ENCODE measurements around the gene GALNT17. TPM values are rescaled to one million over a fixed set of nuclear protein-coding genes. Genes with fewer than 3 reads are reported as not detected.

Gene GALNT17
- total and polyA plus RNA-seq, 3 experiments from 2014 or later: not detected

GRCh38 chr7:71384094-71384493, 252.2 kb downstream of the GALNT17 start:
- peaks cover 0 to 4% of the 10 kb centered on the region in 2 donors for H3K27me3 Mint-ChIP-seq
- CTCF ChIA-PET: no interaction called here

GRCh38 chr7:71385330-71385729, 253.4 kb downstream of the GALNT17 start:
- H3K4me1 Mint-ChIP-seq: no peaks in the 10 kb centered on the region
- ChIA-PET CTCF (no interaction called here), POLR2A (no interaction called here)
- Histone ChIP-seq H3K27me3 (ENCODE audit: insufficient read depth, low read length, poor library complexity, severe bottlenecking) (no peaks in the 10 kb centered on the region), H3K4me1 (ENCODE audit: insufficient read depth, low read length) (no peaks in the 10 kb centered on the region), H3K27ac (ENCODE audit: low read depth, low read length) (no peak overlapping the region), H3K4me3 (ENCODE audit: low read length) (no peak overlapping the region), H3K36me3 (ENCODE audit: insufficient read depth, low read length) (no peaks in the 10 kb centered on the region), H3K9me3 (ENCODE audit: low read length) (no peaks in the 10 kb centered on the region)
- H3K27me3 Mint-ChIP-seq: peaks cover 0 to 3% of the 10 kb centered on the region in 2 donors
- no peak for DNase-seq
- no peaks in the 10 kb centered on the region for H3K36me3 Mint-ChIP-seq
- H3K27ac Mint-ChIP-seq: no peak overlapping the region
- no peak overlapping the region for H3K4me3 Mint-ChIP-seq
- H3K9me3 Mint-ChIP-seq: peaks cover 0 to 21% (median 11%) of the 10 kb centered on the region in 5 donors

More at GRCh38 chr7:71384094-71384493, 252.2 kb downstream of the GALNT17 start:
- DNase-seq: no peak
- Mint-ChIP-seq H3K4me3 (no peak overlapping the region), H3K27ac (no peak overlapping the region), H3K9me3 (peaks cover 9 to 30% (median 17%) of the 10 kb centered on the region in 5 donors), H3K4me1 (no peaks in the 10 kb centered on the region), H3K36me3 (no peaks in the 10 kb centered on the region)
- Histone ChIP-seq H3K9me3 (ENCODE audit: low read length) (no peaks in the 10 kb centered on the region), H3K4me1 (ENCODE audit: insufficient read depth, low read length) (no peaks in the 10 kb centered on the region), H3K27ac (ENCODE audit: low read depth, low read length) (no peak overlapping the region), H3K4me3 (ENCODE audit: low read length) (no peak overlapping the region), H3K27me3 (ENCODE audit: insufficient read depth, low read length, poor library complexity, severe bottlenecking) (no peaks in the 10 kb centered on the region), H3K36me3 (ENCODE audit: insufficient read depth, low read length) (no peaks in the 10 kb centered on the region)
- POLR2A ChIA-PET: no interaction called here

DNA sequence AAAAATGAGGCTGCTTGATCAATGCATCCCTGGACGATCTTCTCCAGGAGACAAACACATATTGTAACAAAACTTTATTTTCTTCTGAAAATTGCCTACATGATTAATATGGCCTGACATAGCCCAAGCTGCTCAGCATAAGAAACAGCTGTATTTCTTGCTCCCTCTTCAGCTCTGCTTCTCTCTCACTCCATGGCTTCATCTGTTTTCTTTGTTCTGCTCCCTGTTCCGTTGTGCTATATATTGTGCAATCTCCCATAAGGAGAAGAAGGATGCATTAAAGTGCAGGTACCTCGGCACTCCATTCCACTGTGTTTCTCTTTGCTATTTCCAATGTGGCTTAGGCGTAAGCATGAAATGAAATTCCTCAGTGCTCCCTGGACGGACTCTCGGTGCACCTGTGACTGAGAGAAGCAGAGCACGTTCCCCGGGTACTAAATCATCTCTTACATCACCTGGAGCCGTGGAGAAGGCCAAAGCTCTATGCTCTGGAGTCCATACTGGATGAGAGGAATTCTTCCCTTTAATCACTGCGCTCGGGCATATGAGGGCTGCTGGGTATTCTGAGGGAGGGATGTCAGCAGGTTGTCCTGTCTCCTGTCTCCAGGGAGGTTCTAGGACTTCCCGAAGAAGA, 254.3 kb downstream of the GALNT17 start:
- Mint-ChIP-seq H3K27ac (no peak overlapping the region), H3K27me3 (peaks cover 0 to 2% of the 10 kb centered on the region in 2 donors), H3K4me3 (no peak overlapping the region), H3K4me1 (no peaks in the 10 kb centered on the region), H3K9me3 (peaks cover 0 to 20% (median 14%) of the 10 kb centered on the region in 5 donors), H3K36me3 (no peaks in the 10 kb centered on the region)
- no peaks in the 10 kb centered on the region for H3K9me3 ChIP-seq (ENCODE audit: low read length)
- H3K27me3 ChIP-seq (ENCODE audit: insufficient read depth, low read length, poor library complexity, severe bottlenecking): no peaks in the 10 kb centered on the region
- ChIA-PET CTCF (no interaction called here), POLR2A (no interaction called here)
- no peak overlapping the region for H3K4me3 ChIP-seq (ENCODE audit: low read length)
- no peaks in the 10 kb centered on the region for H3K36me3 ChIP-seq (ENCODE audit: insufficient read depth, low read length)
- H3K27ac ChIP-seq (ENCODE audit: low read depth, low read length): no peak overlapping the region
- no peaks in the 10 kb centered on the region for H3K4me1 ChIP-seq (ENCODE audit: insufficient read depth, low read length)
- DNase-seq: no peak

DNA sequence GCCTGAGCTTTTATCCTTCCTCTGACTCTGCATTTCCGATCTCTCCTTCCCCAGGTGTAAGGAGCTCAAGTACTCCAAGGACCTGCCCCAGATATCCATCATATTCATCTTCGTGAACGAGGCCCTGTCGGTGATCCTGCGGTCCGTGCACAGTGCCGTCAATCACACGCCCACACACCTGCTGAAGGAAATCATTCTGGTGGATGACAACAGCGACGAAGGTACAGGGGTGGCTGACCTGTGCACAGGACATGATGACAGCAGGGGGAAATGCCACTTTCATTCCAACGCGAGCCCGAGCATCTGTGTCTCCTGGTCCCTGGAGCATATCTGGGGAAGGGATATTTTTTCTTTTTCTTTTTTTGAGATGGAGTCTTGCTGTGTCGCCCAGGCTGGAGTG, 256.2 kb downstream of the GALNT17 start:
- Histone ChIP-seq H3K36me3 (ENCODE audit: insufficient read depth, low read length) (no peaks in the 10 kb centered on the region), H3K27ac (ENCODE audit: low read depth, low read length) (no peak overlapping the region), H3K9me3 (ENCODE audit: low read length) (no peaks in the 10 kb centered on the region), H3K4me1 (ENCODE audit: insufficient read depth, low read length) (no peaks in the 10 kb centered on the region), H3K27me3 (ENCODE audit: insufficient read depth, low read length, poor library complexity, severe bottlenecking) (no peaks in the 10 kb centered on the region), H3K4me3 (ENCODE audit: low read length) (no peak overlapping the region)
- CTCF ChIA-PET: no interaction called here
- no peak for DNase-seq
- Mint-ChIP-seq H3K4me1 (no peaks in the 10 kb centered on the region), H3K27me3 (no peaks in the 10 kb centered on the region), H3K36me3 (no peaks in the 10 kb centered on the region), H3K9me3 (peaks cover 6 to 19% (median 12%) of the 10 kb centered on the region in 5 donors), H3K27ac (no peak overlapping the region), H3K4me3 (no peak overlapping the region)
- POLR2A ChIA-PET: no interaction called here

DNA sequence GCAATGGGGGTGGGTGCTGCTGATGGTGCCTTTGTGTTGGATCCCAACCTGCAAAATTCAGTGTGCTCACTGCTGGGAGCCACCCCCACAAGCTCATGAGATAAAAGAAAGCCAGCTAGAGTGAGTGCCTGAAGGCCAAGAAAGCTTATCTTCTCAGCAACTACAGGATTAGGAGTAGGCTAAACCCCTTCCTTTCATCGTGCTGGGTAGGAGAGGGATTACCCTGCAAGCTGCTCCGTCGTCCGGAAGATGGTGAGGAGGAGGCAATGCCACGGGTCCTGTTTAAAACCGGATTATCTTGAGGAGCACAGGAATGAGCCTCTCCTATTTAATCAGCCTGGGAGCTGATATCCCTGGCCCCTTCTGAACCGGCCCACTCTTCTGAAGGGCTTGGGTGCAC, 258.0 kb downstream of the GALNT17 start:
- H3K27me3 Mint-ChIP-seq: no peaks in the 10 kb centered on the region
- H3K27ac ChIP-seq (ENCODE audit: low read depth, low read length): no peak overlapping the region
- no peaks in the 10 kb centered on the region for H3K9me3 ChIP-seq (ENCODE audit: low read length)
- no peaks in the 10 kb centered on the region for H3K36me3 ChIP-seq (ENCODE audit: insufficient read depth, low read length)
- H3K4me3 ChIP-seq (ENCODE audit: low read length): no peak overlapping the region
- no peaks in the 10 kb centered on the region for H3K36me3 Mint-ChIP-seq
- no peak overlapping the region for H3K27ac Mint-ChIP-seq
- H3K27me3 ChIP-seq (ENCODE audit: insufficient read depth, low read length, poor library complexity, severe bottlenecking): no peaks in the 10 kb centered on the region
- DNase-seq: no peak
- peaks cover under 1 to 21% (median 16%) of the 10 kb centered on the region in 5 donors for H3K9me3 Mint-ChIP-seq
- no peaks in the 10 kb centered on the region for H3K4me1 Mint-ChIP-seq
- no peak overlapping the region for H3K4me3 Mint-ChIP-seq
- CTCF ChIA-PET: no interaction called here
- H3K4me1 ChIP-seq (ENCODE audit: insufficient read depth, low read length): no peaks in the 10 kb centered on the region
- POLR2A ChIA-PET: no interaction called here

GRCh38 chr7:71393661-71394060, 261.7 kb downstream of the GALNT17 start:
- Histone ChIP-seq H3K36me3 (ENCODE audit: insufficient read depth, low read length) (no peaks in the 10 kb centered on the region), H3K9me3 (ENCODE audit: low read length) (no peaks in the 10 kb centered on the region), H3K4me1 (ENCODE audit: insufficient read depth, low read length) (no peaks in the 10 kb centered on the region), H3K27ac (ENCODE audit: low read depth, low read length) (no peak overlapping the region), H3K27me3 (ENCODE audit: insufficient read depth, low read length, poor library complexity, severe bottlenecking) (no peaks in the 10 kb centered on the region), H3K4me3 (ENCODE audit: low read length) (no peak overlapping the region)
- Mint-ChIP-seq H3K36me3 (no peaks in the 10 kb centered on the region), H3K4me3 (no peak overlapping the region), H3K4me1 (no peaks in the 10 kb centered on the region), H3K9me3 (peaks cover 4 to 25% (median 13%) of the 10 kb centered on the region in 5 donors), H3K27me3 (peaks cover 0 to 1% of the 10 kb centered on the region in 2 donors), H3K27ac (no peak overlapping the region)
- POLR2A ChIA-PET: no interaction called here
- no peak for DNase-seq
- CTCF ChIA-PET: no interaction called here

GRCh38 chr7:71402684-71403083, 270.7 kb downstream of the GALNT17 start:
- peaks cover 0 to 3% of the 10 kb centered on the region in 2 donors for H3K27me3 Mint-ChIP-seq
- Histone ChIP-seq H3K9me3 (ENCODE audit: low read length) (no peaks in the 10 kb centered on the region), H3K27me3 (ENCODE audit: insufficient read depth, low read length, poor library complexity, severe bottlenecking) (no peaks in the 10 kb centered on the region), H3K27ac (ENCODE audit: low read depth, low read length) (no peak overlapping the region), H3K4me3 (ENCODE audit: low read length) (no peak overlapping the region), H3K4me1 (ENCODE audit: insufficient read depth, low read length) (no peaks in the 10 kb centered on the region), H3K36me3 (ENCODE audit: insufficient read depth, low read length) (no peaks in the 10 kb centered on the region)
- no peak overlapping the region for H3K27ac Mint-ChIP-seq
- no peak overlapping the region for H3K4me3 Mint-ChIP-seq
- no peaks in the 10 kb centered on the region for H3K4me1 Mint-ChIP-seq
- no peak for DNase-seq
- ChIA-PET CTCF (no interaction called here), POLR2A (no interaction called here)
- H3K9me3 Mint-ChIP-seq: peaks cover 6 to 22% (median 17%) of the 10 kb centered on the region in 5 donors
- no peaks in the 10 kb centered on the region for H3K36me3 Mint-ChIP-seq

GRCh38 chr7:71403202-71403946, 271.4 kb downstream of the GALNT17 start:
- Mint-ChIP-seq H3K27me3 (peaks cover 0 to 3% of the 10 kb centered on the region in 2 donors), H3K4me3 (no peak overlapping the region), H3K36me3 (no peaks in the 10 kb centered on the region), H3K27ac (no peak overlapping the region), H3K9me3 (peaks cover 4 to 20% (median 13%) of the 10 kb centered on the region in 5 donors), H3K4me1 (no peaks in the 10 kb centered on the region)
- CTCF ChIA-PET: no interaction called here
- no peak for DNase-seq
- Histone ChIP-seq H3K9me3 (ENCODE audit: low read length) (no peaks in the 10 kb centered on the region), H3K27ac (ENCODE audit: low read depth, low read length) (no peak overlapping the region), H3K27me3 (ENCODE audit: insufficient read depth, low read length, poor library complexity, severe bottlenecking) (no peaks in the 10 kb centered on the region), H3K4me3 (ENCODE audit: low read length) (no peak overlapping the region), H3K36me3 (ENCODE audit: insufficient read depth, low read length) (no peaks in the 10 kb centered on the region), H3K4me1 (ENCODE audit: insufficient read depth, low read length) (no peaks in the 10 kb centered on the region)
- POLR2A ChIA-PET: no interaction called here

Measured in CD8-positive, alpha-beta memory T cell (primary cell).